NCI-H146 treated with DMSO at 0.1 percent for 48 hours (cell line): ENCODE data around the gene UBE2M.

ENCODE experiments used
- DNase-seq: peaks from one replicate; lab custom pipeline; 2025; ENCODE audit not compliant: unreplicated experiment; lab: John Stamatoyannopoulos, UW

UBE2M gene

GRCh38 chr19:58571575-58571947, 13.2 kb upstream of the UBE2M start:
- DNase-seq = no peak

DNA sequence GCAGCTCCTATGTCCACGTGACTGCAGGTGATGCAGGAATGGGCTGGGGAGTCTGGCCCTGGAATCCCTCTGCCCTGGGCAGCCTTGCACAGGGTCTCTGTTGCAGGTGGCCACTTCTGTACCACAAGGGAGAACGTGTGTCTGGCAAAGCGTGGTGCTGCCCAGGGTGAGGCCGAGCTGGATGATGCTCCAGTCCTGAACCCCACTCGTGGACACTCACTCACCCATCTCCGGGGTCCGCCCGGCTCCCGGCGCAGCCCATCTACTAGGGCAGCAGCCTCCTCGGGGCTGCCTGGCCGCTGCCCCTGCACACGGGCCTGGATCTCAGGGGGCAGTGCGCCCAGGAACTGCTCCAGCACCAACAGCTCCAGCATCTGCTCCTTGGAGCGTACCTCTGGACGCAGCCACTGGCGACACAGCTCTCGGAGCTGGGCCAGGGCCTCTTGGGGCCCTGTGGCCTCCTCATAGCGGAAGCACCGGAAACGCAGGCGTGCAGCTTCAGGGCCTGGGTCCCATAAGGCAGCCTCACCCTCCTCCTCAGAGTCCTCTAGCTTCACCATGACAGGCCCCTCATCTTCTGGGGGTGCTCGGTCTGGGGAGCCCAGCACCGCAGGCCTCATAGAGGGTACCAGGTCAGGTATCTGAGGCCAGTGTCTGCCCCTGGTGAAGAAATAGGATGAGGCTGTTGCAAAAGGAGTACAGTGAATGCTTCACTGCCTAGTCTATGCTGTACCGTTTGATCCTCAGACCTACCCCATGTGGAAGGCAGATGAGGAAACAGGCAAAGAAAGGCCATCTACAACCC, 12.6 kb upstream of the UBE2M start:
- DNase-seq = no peak

GRCh38 chr19:58569943-58570670, 11.7 kb upstream of the UBE2M start:
- DNase-seq = no peak

- DNase-seq = no peak
Observed at GRCh38 chr19:58569191-58569942, 11.0 kb upstream of the UBE2M start.

DNA sequence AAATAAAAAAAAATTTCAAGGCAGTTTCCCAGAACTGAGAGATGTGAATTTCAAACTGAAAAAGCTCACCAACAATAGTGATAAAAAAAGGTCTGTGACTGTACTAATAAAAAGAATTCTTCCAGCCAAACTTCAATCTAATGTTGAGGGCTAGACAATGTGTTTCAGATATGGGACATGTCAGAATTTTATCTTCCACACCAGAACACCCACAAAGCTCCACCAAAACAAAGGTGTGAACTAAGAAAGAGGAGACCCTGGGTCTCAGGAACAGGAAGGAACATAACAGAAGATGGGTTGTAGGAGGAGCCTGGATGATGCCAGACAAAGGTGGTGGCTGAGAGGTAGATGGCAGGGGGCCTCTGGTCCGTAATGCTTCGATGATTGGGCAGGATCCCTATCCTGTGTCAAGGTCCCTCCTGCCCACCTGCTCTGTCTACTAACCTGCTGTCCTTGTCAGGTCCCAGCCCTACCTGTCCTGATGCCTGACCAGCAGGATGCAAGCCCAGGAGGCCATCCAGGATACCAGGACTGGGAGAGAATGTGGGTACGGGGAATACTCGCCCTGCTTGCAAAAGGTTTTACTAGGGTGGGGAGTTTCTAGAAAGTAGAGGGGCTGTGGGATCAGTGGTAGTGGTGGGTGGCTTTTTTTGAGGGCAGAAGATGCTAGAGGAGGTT, 10.2 kb upstream of the UBE2M start:
- DNase-seq = no peak

- DNase-seq = no peak
Observed at GRCh38 chr19:58566989-58567388, 8.6 kb upstream of the UBE2M start.

DNA sequence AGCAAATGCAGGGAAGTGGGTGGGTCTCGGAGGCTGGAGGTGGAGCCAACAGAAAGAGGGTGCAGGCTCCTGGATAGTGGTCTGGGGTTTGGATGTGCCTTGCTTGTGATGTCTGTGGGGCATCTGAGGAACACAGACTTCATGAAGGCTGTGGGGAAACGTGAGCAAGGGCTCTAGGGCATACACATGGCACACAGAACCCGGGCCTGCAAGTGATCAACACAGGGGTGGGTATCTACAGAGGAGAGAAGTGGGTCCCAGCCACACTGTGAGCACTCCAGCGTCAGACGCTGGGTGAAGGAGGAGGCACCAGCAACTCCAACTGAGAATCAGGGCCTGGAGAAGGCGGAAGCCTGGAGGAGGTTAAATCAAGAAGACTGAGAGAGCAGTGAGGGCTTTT, 5.4 kb upstream of the UBE2M start:
- DNase-seq = no peak

DNA sequence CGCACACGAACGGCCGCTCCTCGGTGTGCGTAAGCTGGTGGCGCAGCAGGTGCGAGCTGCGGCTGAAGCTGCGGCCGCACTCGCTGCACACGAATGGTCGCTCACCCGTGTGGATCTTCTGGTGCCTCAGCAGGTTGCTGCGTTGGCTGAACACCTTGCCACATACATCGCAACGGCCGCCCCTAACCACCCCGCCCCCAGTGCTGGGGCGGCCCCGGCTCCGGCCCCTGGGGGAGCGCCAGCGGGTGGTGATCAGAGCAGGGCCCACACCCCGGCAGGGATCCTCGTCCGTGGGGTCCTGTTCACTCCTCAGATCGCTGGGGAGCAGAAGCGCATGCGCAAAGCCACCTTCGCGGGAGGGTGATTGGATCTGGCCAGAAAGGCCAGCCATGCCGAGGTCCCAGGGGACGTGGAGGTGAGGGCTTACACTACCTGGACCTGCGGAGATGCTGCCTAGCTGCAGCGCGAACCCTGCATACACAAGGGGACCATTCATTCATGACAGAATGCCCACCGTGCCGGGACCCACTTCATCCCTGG, 4.7 kb upstream of the UBE2M start:
- no peak for DNase-seq

DNA sequence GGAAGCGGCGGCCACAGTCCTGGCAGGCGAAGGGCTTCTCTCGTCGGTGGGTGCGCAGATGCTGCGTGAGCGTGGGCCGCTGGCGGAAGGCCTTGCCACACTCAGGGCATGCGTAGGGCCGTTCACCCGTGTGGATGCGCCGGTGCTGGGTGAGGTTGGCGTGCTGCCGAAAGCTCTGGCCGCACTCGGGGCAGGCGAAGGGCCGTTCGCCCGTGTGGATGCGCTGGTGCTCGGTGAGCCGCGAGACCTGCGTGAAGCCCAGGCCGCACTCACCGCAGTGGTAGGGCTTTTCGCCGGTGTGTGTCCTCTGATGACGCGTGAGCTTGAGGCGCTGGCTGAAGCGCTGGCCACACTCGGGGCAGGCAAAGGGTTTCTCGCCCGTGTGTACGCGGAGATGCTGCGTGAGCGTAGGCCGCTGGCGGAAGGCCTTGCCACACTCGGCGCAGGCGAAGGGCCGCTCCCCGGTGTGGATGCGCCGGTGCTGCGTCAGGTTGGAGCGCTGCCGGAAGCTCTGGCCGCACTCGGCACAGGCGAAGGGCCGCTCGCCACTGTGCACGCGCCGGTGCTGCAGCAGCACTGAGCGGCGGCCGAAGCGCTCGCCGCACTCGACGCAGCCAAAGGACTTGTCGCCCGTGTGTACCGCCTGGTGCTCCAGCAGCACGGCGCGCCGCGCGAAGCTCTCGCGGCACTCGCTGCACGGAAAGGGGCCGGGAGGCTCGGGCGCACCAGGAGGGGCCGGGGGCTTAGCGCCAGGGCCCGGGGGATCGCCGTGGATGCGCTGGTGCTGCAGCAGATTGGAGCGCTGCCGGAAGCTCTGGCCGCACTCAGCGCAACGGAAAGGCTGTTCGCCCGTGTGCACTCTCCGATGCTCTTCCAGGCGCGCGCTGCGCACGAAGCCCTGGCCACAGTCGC, 4.0 kb upstream of the UBE2M start:
- no peak for DNase-seq

- DNase-seq = no peak
Observed at GRCh38 chr19:58561373-58562121, 3.1 kb upstream of the UBE2M start.

GRCh38 chr19:58560921-58561320, 2.5 kb upstream of the UBE2M start:
- DNase-seq = no peak

- DNase-seq = no peak
Observed at GRCh38 chr19:58560007-58560887, 1.8 kb upstream of the UBE2M start.

DNA sequence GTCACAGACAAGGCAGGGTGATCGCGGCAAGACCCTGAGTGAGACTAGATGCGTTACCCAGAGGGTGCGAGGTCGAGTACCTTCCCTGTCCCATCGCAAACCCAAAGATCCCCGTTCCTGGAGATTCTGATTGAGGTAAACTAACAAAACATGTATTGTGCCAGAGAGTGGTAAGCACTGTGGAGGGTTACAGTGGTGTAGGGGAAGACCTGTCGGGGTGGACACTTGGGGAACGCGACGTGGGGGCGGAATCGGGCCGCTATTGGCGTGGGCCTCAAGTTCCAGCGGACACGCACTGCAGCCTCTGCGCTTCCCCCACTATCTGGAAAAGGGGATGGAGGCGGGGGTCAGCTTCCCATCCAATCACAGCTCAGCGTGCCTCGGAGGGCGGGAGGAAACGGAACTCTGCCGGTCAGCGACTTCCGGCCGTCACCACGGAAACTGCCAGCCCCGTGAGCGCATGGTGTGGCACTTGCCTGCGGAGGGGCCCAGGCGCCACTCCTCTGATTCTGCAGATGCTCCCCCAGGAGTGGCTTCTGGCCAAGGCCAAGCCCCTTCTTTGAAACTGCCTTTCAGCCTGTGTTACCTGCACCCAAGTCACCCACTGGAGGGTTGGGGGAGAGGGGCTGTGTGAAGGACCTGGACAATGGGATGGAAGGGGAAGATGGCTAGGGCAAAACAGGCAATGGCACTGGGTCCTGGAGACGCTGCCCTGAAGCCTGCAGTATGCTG, 1.0 kb upstream of the UBE2M start:
- no peak for DNase-seq

- no peak for DNase-seq
Observed at GRCh38 chr19:58558623-58559274, 338 bp upstream of the UBE2M start.

- no peak for DNase-seq
Observed at GRCh38 chr19:58557221-58558065, 968 bp downstream of the UBE2M start.

GRCh38 chr19:58556622-58557220, 1.7 kb downstream of the UBE2M start:
- DNase-seq = no peak
